HEK293T (cell line): Measurements from ENCODE around the gene EFCC1.

Source experiments
- BHLHE40 ChIP-seq: fragments of 450-650 bp; IDR thresholded peaks from 2 replicates; pipeline ENCODE4 v1.6.1; 2016; ENCODE audit warnings: mild to moderate bottlenecking, moderate library complexity, borderline replicate concordance
- CTBP1 ChIP-seq: fragments of 450-650 bp; IDR thresholded peaks from 2 replicates; pipeline ENCODE4 v1.6.1; 2016; ENCODE audit warnings: borderline replicate concordance
- FOXA1 ChIP-seq: fragments of 450-650 bp; IDR thresholded peaks from 2 replicates; pipeline ENCODE4 v1.6.1; 2016; ENCODE audit warnings: mild to moderate bottlenecking

- TF ChIP-seq CTBP1 = no peak
- TF ChIP-seq BHLHE40 = no peak
- no peak for TF ChIP-seq FOXA1
These were observed 27.0 kb upstream of the EFCC1 start for GRCh38 chr3:128973988-128974564.
